HepG2 (cell line): Measurements from ENCODE around the gene GH2. TPM values are rescaled to one million over a fixed set of nuclear protein-coding genes. Genes with fewer than 3 reads are reported as not detected.
A peak's percentile ranks its signal among the peaks of the same experiment; 100 is the strongest.

Experiments
- AGO2 ChIP-seq: fragments of 200-400 bp; formaldehyde crosslinking; optimal IDR thresholded peaks from 2 replicates; pipeline ENCODE3; 2017; ENCODE audit warnings: mild to moderate bottlenecking, low read depth, low read length, moderate library complexity
- CTCF ChIP-seq: sonication (generic); formaldehyde crosslinking; IDR thresholded peaks from 2 replicates; pipeline ENCODE4 v1.5.0; 2020; ENCODE audit warnings: mild to moderate bottlenecking, missing genetic modification reagents, moderate library complexity
- FOXC1 ChIP-seq: sonication (generic); formaldehyde crosslinking; IDR thresholded peaks from 2 replicates; pipeline ENCODE4 v1.8.0; 2022; ENCODE audit warnings: mild to moderate bottlenecking, missing genetic modification reagents, borderline replicate concordance
- HMGXB3 ChIP-seq: sonication (generic); formaldehyde crosslinking; IDR thresholded peaks from 2 replicates; pipeline ENCODE4 v1.4.0; 2020; ENCODE audit warnings: missing genetic modification reagents, borderline replicate concordance
- SAP130 ChIP-seq: IDR thresholded peaks from 2 replicates; pipeline ENCODE4 v1.6.1; 2016; ENCODE audit warnings: low read depth
- SMAD9 ChIP-seq: sonication (generic); formaldehyde crosslinking; IDR thresholded peaks from 2 replicates; pipeline ENCODE4 v1.5.1; 2020; ENCODE audit warnings: mild to moderate bottlenecking, missing genetic modification reagents
- STAG1 ChIP-seq: sonication (generic); formaldehyde crosslinking; IDR thresholded peaks from 2 replicates; pipeline ENCODE4 v1.4.0; 2020; ENCODE audit warnings: missing genetic modification reagents
- THAP9 ChIP-seq: sonication (generic); formaldehyde crosslinking; IDR thresholded peaks from 2 replicates; pipeline ENCODE4; 2020; ENCODE audit warnings: missing genetic modification reagents, mild to moderate bottlenecking, borderline replicate concordance
- ZMYM3 ChIP-seq: sonication (generic); formaldehyde crosslinking; IDR thresholded peaks from 2 replicates; pipeline ENCODE4 v1.5.1; 2020; ENCODE audit warnings: mild to moderate bottlenecking, missing genetic modification reagents
- ZNF574 ChIP-seq: sonication (generic); formaldehyde crosslinking; IDR thresholded peaks from 2 replicates; pipeline ENCODE4 v1.4.0; 2020; ENCODE audit warnings: missing genetic modification reagents
- ZNF652 ChIP-seq: IDR thresholded peaks from 2 replicates; pipeline ENCODE4 v1.6.1; 2016; ENCODE audit warnings: low read depth, borderline replicate concordance
- ZNF710 ChIP-seq: sonication (generic); formaldehyde crosslinking; IDR thresholded peaks from 2 replicates; pipeline ENCODE4 v1.5.0; 2020; ENCODE audit warnings: mild to moderate bottlenecking, missing genetic modification reagents, borderline replicate concordance
- ZNF891 ChIP-seq: sonication (generic); formaldehyde crosslinking; IDR thresholded peaks from 2 replicates; pipeline ENCODE4 v1.5.0; 2020; ENCODE audit warnings: mild to moderate bottlenecking, missing genetic modification reagents
- polyA plus RNA-seq, 8 experiments: library from polyadenylated mRNA; depleted of rRNA in 3 of 8; stranded (reverse) in 7 of 8; unstranded in 1 of 8; fragments of >200 nt; fragmentation: Illumina TruSeq in 4 of 8; extraction: Trizol in 4 of 8; gene quantifications; 2 replicates each; pipeline versions ENCODE4 v1.2.1 to v1.2.3, GENCODE V29; 2011 to 2016; ENCODE audit warnings: low read depth in 4 of 8, missing spikeins in 1 of 8, mixed read lengths in 1 of 8; ENCODE audit not compliant: insufficient read depth in 1 of 8
- total RNA-seq, 5 experiments: library from RNA; depleted of rRNA; stranded (reverse); fragments of >200 nt; fragmentation: Illumina TruSeq; extraction: Trizol; gene quantifications; 2 replicates each; pipeline ENCODE4 v1.2.3, GENCODE V29; 2016; ENCODE audit warnings: low read depth in 1 of 5

Gene GH2
- total and polyA plus RNA-seq, 2 of the 13 experiments (the other 11 are each of a cell fraction or from before 2014, with no cell fraction given) = not detected

- peak; percentile 63; the same call in 1 of the 2 replicates for TF ChIP-seq ZNF574 (CRISPR knock-in tag)
- peak; percentile 56; the same call in 1 of the 2 replicates for TF ChIP-seq FOXC1 (CRISPR knock-in tag)
- peak; percentile 56 for TF ChIP-seq STAG1 (CRISPR knock-in tag)
- peak; percentile 51 for TF ChIP-seq SAP130
- TF ChIP-seq CTCF (CRISPR knock-in tag) = peak; percentile 76
- no peak for TF ChIP-seq ZNF652 (CRISPR knock-in tag)
- no peak for TF ChIP-seq SMAD9 (CRISPR knock-in tag)
- 0 out of 2 replicates have a peak, but pooled peaks have one; percentile 22 for TF ChIP-seq ZNF710 (CRISPR knock-in tag)
- TF ChIP-seq AGO2 = peak; percentile 71
- 0 out of 2 replicates have a peak, but pooled peaks have one; percentile 30 for TF ChIP-seq ZNF891 (CRISPR knock-in tag)
- no peak for TF ChIP-seq HMGXB3
- TF ChIP-seq THAP9 (CRISPR knock-in tag) = no peak
- no peak for TF ChIP-seq ZMYM3 (CRISPR knock-in tag)
Observed at GRCh38 chr17:63834431-63835166, 47.1 kb downstream of the GH2 start (continued).
